ENCODE data around the gene RSPO4. TPM values are rescaled to one million over a fixed set of nuclear protein-coding genes. Genes with fewer than 3 reads are reported as not detected.
A peak's percentile ranks its signal among the peaks of the same experiment; 100 is the strongest.

RSPO4 gene
- total and polyA plus RNA-seq, 9 of the 15 experiments (the other 6 are each of a cell fraction or from before 2014, with no cell fraction given): 0.04 to 0.34 TPM; not detected in 7

DNA sequence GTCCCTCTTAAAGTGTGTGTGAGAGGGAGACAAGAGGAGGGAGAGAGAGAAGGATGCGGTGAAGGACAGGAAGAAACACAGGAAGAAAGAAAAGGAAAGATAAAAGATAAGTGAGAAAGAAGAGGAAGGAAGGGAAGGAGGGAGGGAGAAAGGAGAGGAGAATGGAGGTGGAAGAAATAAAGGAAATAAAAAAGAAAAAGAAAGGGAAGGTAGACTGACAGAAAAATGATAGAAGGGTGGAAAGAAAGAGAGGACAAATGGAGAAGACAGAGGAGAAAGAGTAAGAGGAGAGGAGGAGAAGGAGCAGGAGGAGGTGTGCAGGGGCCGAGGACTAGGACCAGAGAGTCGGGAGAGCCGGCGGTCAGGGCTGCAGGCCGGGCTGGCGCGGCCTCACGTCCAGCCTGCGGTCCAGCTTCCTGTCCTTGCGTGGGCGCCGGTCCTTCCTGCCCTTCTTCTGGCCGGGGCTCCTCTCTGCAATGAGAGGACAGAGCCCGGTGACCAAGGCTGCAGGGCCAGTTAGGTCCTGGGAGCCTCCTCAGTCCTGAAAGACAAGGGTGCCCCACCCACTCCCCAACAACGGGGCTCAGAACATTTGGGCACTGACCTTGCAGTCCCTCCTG is 42.0 kb downstream of the RSPO4 start:
- no peaks in the 10 kb centered on the region for H3K36me3 ChIP-seq (ENCODE audit: control insufficient read depth, insufficient read depth, low read length)
- BruUV-seq (replicated peaks): no TSS peak
- H3K4me3 ChIP-seq: no peak overlapping the region
- FAIRE-seq (no peak), ATAC-seq (peak; percentile 59; the same call in 2 of the 3 replicates), DNase-seq (ENCODE audit: extremely low read depth in 1 of 4, low spot score in 3 of 4) (peak in 1 of 4 experiments; percentile 16)
- H3K9ac ChIP-seq (ENCODE audit: insufficient read depth in 1 of 2, low read depth in 2 of 2, low read length in 2 of 2): no peak overlapping the region
- CTCF ChIA-PET (ENCODE audit: low intra/inter-chr PET ratio): no interaction called here
- H3K27me3 ChIP-seq (ENCODE audit: control insufficient read depth in 2 of 2, insufficient read depth in 2 of 2, low read length in 2 of 2): peaks cover 8 to 55% of the 10 kb centered on the region in 2 experiments
- H3K27ac ChIP-seq (ENCODE audit: extremely low read depth, low read depth, low read length): no peak overlapping the region
- intact Hi-C loops (cut with micrococcal nuclease) (no loop called here), in situ Hi-C loops (cut with MboI) (no loop called here)
- no peak overlapping the region for H3K4me2 ChIP-seq (ENCODE audit: insufficient read depth, low read length)
- POLR2A ChIA-PET: interaction anchor here (0.7 kb wide), 1 partner anchor 45 kb away, joined by 3 read pairs; no protein-coding TSS in a partner anchor
- WGBS (ENCODE audit: insufficient coverage, low coverage, missing lambda C conversion rate): 6% methylated on average over 6 of the region's 16 CpGs
- no peaks in the 10 kb centered on the region for H3K9me1 ChIP-seq (ENCODE audit: control insufficient read depth, insufficient read depth, low read length)
- no peaks in the 10 kb centered on the region for H3K9me3 ChIP-seq (replicated peaks; ENCODE audit: control insufficient read depth, insufficient read depth, low read depth, low read length)
- H2AFZ ChIP-seq (ENCODE audit: low read depth, low read length): no peak overlapping the region
- peaks cover 0 to 9% of the 10 kb centered on the region in 2 experiments; a peak in 2 of 5 replicates for H3K4me1 ChIP-seq (replicated peaks in 1 of 2; ENCODE audit: control insufficient read depth in 2 of 2, insufficient read depth in 2 of 2, low read length in 2 of 2)
- no peaks in the 10 kb centered on the region for H3K79me2 ChIP-seq (ENCODE audit: control insufficient read depth, insufficient read depth, low read length)
- H4K20me1 ChIP-seq (replicated peaks; ENCODE audit: control insufficient read depth, insufficient read depth, low read length): no peaks in the 10 kb centered on the region
- no peak for TF ChIP-seq RBM25 (IDR thresholded peaks at IDR 0.05; ENCODE audit: low read depth, low read length, severe bottlenecking)
- TF ChIP-seq THRAP3 (IDR thresholded peaks at IDR 0.05; ENCODE audit: borderline replicate concordance): no peak
- TF ChIP-seq, protein P1, sequence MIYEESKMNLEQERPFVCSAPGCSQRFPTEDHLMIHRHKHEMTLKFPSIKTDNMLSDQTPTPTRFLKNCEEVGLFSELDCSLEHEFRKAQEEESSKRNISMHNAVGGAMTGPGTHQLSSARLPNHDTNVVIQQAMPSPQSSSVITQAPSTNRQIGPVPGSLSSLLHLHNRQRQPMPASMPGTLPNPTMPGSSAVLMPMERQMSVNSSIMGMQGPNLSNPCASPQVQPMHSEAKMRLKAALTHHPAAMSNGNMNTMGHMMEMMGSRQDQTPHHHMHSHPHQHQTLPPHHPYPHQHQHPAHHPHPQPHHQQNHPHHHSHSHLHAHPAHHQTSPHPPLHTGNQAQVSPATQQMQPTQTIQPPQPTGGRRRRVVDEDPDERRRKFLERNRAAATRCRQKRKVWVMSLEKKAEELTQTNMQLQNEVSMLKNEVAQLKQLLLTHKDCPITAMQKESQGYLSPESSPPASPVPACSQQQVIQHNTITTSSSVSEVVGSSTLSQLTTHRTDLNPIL (CRISPR knock-in tag; IDR thresholded peaks at IDR 0.05): no peak
- no peak for TF ChIP-seq SRSF3 (IDR thresholded peaks at IDR 0.05; ENCODE audit: insufficient read depth, low read length)
- TF ChIP-seq SNIP1 (IDR thresholded peaks at IDR 0.05; ENCODE audit: low read depth): no peak
- peak; percentile 82 for TF ChIP-seq ZNF512 (tag; IDR thresholded peaks at IDR 0.05)
- TF ChIP-seq SAFB (IDR thresholded peaks at IDR 0.05; ENCODE audit: borderline replicate concordance, low read depth, low read length): no peak
- TF ChIP-seq PTRF (tag; IDR thresholded peaks at IDR 0.05): no peak
- TF ChIP-seq CREB3L1 (IDR thresholded peaks at IDR 0.05; ENCODE audit: borderline replicate concordance, low read depth): no peak
- TF ChIP-seq, protein P2, sequence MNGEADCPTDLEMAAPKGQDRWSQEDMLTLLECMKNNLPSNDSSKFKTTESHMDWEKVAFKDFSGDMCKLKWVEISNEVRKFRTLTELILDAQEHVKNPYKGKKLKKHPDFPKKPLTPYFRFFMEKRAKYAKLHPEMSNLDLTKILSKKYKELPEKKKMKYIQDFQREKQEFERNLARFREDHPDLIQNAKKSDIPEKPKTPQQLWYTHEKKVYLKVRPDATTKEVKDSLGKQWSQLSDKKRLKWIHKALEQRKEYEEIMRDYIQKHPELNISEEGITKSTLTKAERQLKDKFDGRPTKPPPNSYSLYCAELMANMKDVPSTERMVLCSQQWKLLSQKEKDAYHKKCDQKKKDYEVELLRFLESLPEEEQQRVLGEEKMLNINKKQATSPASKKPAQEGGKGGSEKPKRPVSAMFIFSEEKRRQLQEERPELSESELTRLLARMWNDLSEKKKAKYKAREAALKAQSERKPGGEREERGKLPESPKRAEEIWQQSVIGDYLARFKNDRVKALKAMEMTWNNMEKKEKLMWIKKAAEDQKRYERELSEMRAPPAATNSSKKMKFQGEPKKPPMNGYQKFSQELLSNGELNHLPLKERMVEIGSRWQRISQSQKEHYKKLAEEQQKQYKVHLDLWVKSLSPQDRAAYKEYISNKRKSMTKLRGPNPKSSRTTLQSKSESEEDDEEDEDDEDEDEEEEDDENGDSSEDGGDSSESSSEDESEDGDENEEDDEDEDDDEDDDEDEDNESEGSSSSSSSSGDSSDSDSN (IDR thresholded peaks at IDR 0.05; ENCODE audit: borderline replicate concordance in 1 of 2, low read depth in 2 of 2, low read length in 2 of 2): peak in 1 of 2 experiments; percentile 72; a peak in 1 of 4 replicates
- TF ChIP-seq SETDB1 (IDR thresholded peaks at IDR 0.05; ENCODE audit: low read length): no peak
- no peak for TF ChIP-seq BCOR (IDR thresholded peaks at IDR 0.05)
- TF ChIP-seq ATF1 (CRISPR knock-in tag; IDR thresholded peaks at IDR 0.05): no peak
- TF ChIP-seq ATF1 (tag; IDR thresholded peaks at IDR 0.05): no peak
- peak; percentile 45; the same call in 1 of the 2 replicates for TF ChIP-seq ETV1 (tag; conservative IDR thresholded peaks at IDR 0.05; ENCODE audit: low read depth)
- peak; percentile 64 for TF ChIP-seq EGR1 (conservative IDR thresholded peaks at IDR 0.05)
